ENCODE measurements around the gene BAIAP3. TPM values are rescaled to one million over a fixed set of nuclear protein-coding genes. Genes with fewer than 3 reads are reported as not detected.

The BAIAP3 gene
- total and polyA plus RNA-seq, 10 donors: 2.7 to 15.7 (median 6.3) TPM

GRCh38 chr16:1351582-1352362 is 18.3 kb downstream of the BAIAP3 start, which contains the start of the genes GNPTG and TSR3:
GNPTG (plus strand) TSS chr16:1351931; CDS start chr16:1351966, 35 bp downstream.
TSR3 (minus strand) TSS chr16:1351878; CDS start chr16:1351804, 74 bp downstream.
- H3K27me3 ChIP-seq (replicated peaks in 1 of 7): no peaks in the 10 kb centered on the region
- peak within 1 kb of the TSS; percentile 66 to 100 (median 100) for H3K4me3 ChIP-seq
- H3K36me3 ChIP-seq: peaks cover 0 to 37% (median 30%) of the 10 kb centered on the region in 6 donors
- H3K9me3 ChIP-seq: no peaks in the 10 kb centered on the region
- intact Hi-C loops (cut with DNase I; ENCODE audit: low total_unique reads): no loop called here
- 0 to 1% (median 1%) methylated on average over 7 to 98 of the region's 98 CpGs for WGBS, 5 donors
- TF ChIP-seq POLR2AphosphoS5 (IDR thresholded peaks at IDR 0.05): peak; percentile 96 to 97 (median 97)
- no peak for TF ChIP-seq CTCF (IDR thresholded peaks at IDR 0.05 in 8 of 11, conservative IDR thresholded peaks at IDR 0.05 in 3 of 11)
- peak in 1 of 3 donors; percentile 69 for TF ChIP-seq POLR2A (IDR thresholded peaks at IDR 0.05)
- DNase-seq: peak; percentile 97
- peak within 1 kb of the TSS; percentile 51 to 93 (median 84) for H3K27ac ChIP-seq
- peaks cover 17 to 69% (median 54%) of the 10 kb centered on the region in 6 donors for H3K4me1 ChIP-seq

GRCh38 chr16:1354815-1355540 is 21.5 kb downstream of the BAIAP3 start:
- no peak overlapping the region for H3K27ac ChIP-seq
- TF ChIP-seq POLR2A (IDR thresholded peaks at IDR 0.05) (no peak), CTCF (IDR thresholded peaks at IDR 0.05 in 8 of 11, conservative IDR thresholded peaks at IDR 0.05 in 3 of 11) (no peak), POLR2AphosphoS5 (IDR thresholded peaks at IDR 0.05) (no peak)
- no peaks in the 10 kb centered on the region for H3K9me3 ChIP-seq
- peaks cover 0 to 33% (median 7%) of the 10 kb centered on the region in 6 donors for H3K36me3 ChIP-seq
- H3K27me3 ChIP-seq (replicated peaks in 1 of 7): no peaks in the 10 kb centered on the region
- no peak for DNase-seq
- H3K4me1 ChIP-seq: peaks cover 17 to 89% (median 69%) of the 10 kb centered on the region in 6 donors
- H3K4me3 ChIP-seq: no peak overlapping the region
- 87 to 90% (median 89%) methylated on average over 48 to 49 of the region's 49 CpGs for WGBS, 5 donors
- intact Hi-C loops (cut with DNase I; ENCODE audit: low total_unique reads): no loop called here

- Histone ChIP-seq H3K4me1 (peaks cover 14 to 83% (median 64%) of the 10 kb centered on the region in 6 donors), H3K9me3 (no peaks in the 10 kb centered on the region), H3K4me3 (no peak overlapping the region), H3K27me3 (replicated peaks in 1 of 7) (no peaks in the 10 kb centered on the region), H3K36me3 (peaks cover 0 to 33% (median 7%) of the 10 kb centered on the region in 6 donors), H3K27ac (peak overlapping the region in 2 of 8 donors; percentile 40 to 78)
- intact Hi-C loops (cut with DNase I; ENCODE audit: low total_unique reads): no loop called here
- WGBS, 5 donors: 85 to 90% (median 89%) methylated on average over 6 to 15 of the region's 15 CpGs
- DNase-seq: no peak
- no peak for TF ChIP-seq POLR2A (IDR thresholded peaks at IDR 0.05)
- TF ChIP-seq POLR2AphosphoS5 (IDR thresholded peaks at IDR 0.05): peak in 1 of 3 donors; percentile 32
Measured at GRCh38 chr16:1355591-1355990, 22.1 kb downstream of the BAIAP3 start.

- Histone ChIP-seq H3K27ac (peak overlapping the region in 3 of 8 donors; percentile 8 to 78 (median 40)), H3K27me3 (replicated peaks in 1 of 7) (no peaks in the 10 kb centered on the region), H3K4me1 (peaks cover 9 to 76% (median 57%) of the 10 kb centered on the region in 6 donors), H3K4me3 (no peak overlapping the region), H3K9me3 (no peaks in the 10 kb centered on the region), H3K36me3 (peaks cover 0 to 38% (median 13%) of the 10 kb centered on the region in 6 donors)
- TF ChIP-seq POLR2AphosphoS5 (IDR thresholded peaks at IDR 0.05) (peak in 2 of 3 donors; percentile 27 to 60), POLR2A (IDR thresholded peaks at IDR 0.05) (no peak), CTCF (IDR thresholded peaks at IDR 0.05 in 8 of 11, conservative IDR thresholded peaks at IDR 0.05 in 3 of 11) (no peak)
- 76 to 88% (median 84%) methylated on average over 20 to 33 of the region's 33 CpGs for WGBS, 5 donors
- intact Hi-C loops (cut with DNase I; ENCODE audit: low total_unique reads): no loop called here
- DNase-seq: no peak
Measured at GRCh38 chr16:1356061-1356900, 22.8 kb downstream of the BAIAP3 start.
